GM21367 (cell line): Measurements from ENCODE around the gene ELP1.
"Not testable (repeated sequence)": the region's sequence is repeated elsewhere in the genome, so short reads cannot be mapped to it uniquely, and the experiment has no call there.

ENCODE experiments used
- ATAC-seq: cut with Tn5 transposase; IDR thresholded peaks from one replicate; pipeline ENCODE4 v1.9.1; 2021; ENCODE audit not compliant: unreplicated experiment

The ELP1 gene

GRCh38 chr9:108933718-108934322 lies at the start of gene ELP1:
Gene ELP1, minus strand, starts transcription at chr9:108934124. Its CDS starts 2,978 bp downstream, at chr9:108931146.
- peak; percentile 86 for ATAC-seq

DNA sequence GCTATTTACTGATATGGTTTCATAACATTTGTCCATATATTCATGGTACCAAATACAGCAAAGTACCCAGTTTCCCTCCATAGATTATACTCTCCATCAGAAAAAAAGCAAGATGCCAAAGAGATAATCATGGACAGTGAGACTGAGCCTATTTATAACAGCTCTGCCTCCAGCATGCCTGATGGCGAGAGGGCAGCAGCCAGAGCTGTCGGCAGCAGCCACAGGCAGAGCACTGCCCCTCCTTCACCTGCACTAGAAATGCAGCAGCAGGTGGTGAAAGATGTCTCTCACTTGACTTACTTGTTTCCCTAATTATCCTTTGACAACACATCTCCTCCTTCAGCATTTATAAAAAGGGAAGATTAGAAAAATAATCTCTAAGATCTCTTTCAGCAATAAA lies 47.0 kb upstream of the ELP1 start:
- ATAC-seq, result no peak

GRCh38 chr9:108978205-108978604 lies 44.3 kb upstream of the ELP1 start:
- no peak for ATAC-seq

DNA sequence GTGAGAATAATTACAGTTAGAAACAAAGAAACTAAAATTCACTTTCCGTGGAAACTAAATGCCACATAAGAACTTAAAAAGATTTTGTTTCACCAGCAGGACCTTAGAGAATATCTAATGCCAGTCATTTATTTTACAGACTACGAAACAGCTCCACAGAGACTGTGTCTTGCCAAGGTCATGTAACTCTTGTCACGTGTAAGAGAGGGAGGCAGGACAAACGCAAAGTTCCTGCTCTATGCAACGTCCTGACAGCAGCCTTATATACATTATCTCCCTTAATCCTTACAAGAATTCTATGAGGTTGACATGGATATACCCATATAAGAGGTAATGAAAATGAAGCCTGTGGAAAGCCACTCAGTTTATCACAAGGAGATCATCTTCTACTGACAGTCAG lies 40.0 kb upstream of the ELP1 start:
- ATAC-seq, result no peak

DNA sequence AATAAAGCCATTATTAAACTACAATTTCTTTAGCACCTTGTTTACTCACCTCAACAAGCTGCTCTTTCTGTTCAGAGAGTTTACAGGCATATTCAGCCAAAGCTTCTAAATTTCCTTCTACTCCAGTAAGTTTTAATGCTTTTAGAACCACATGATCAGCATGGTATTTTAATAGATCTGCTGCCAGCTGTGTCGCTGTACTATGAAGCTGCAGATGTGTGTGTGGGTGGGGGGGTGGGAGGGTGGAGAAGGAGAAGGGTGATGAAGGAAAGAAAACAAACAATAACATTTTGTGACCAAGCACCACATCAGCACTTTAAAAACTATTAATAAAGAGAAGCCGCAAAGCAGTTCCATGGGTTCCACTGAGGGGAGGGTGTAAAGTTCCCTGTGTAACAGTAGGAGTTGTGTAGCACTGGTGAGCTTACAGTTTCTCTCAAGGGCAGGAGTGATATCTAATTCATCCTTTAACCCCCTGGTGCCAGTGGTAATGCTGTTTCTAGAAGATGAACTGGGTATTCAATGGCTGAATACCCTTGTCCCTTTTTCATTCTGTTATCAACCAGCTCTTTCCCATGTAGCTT lies 38.8 kb upstream of the ELP1 start:
- ATAC-seq, result no peak

DNA sequence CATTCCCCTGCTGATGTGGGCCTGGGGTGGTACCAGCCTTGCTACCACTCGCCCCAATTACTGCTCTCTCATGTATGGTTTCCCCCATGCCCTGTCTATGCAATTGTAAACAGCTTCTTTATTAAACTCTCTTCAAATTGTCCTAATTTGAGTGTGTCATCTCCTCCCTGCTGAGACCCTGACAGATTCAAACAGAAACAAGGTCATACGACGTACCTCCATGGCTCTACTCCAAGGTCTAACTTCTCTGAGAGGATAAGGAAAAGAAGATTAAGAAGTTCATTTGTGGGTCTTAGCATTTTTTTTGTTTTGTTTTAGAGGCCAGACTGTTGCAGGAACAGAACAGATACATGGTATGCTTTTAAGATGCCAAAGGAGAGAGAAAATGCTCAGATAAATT lies 38.3 kb upstream of the ELP1 start:
- no peak for ATAC-seq

DNA sequence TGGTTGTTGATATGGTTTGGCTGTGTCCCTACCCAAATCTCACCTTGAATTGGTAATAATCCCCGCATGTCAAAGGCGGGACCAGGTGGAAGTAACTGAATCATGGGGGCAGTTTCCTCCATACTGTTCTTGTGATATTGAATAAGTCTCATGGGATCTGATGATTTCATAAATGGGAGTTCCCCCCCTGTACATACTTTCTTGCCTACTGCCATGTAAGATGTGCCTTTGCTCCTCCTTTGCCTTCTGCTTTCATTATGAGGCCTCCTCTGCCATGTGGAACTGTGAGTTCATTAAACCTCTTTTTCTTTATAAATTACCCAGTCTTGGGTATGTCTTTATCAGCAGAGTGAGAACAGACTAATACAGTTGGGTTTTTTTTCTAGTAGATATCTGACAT lies 37.5 kb upstream of the ELP1 start:
- ATAC-seq, result not testable (repeated sequence)

DNA sequence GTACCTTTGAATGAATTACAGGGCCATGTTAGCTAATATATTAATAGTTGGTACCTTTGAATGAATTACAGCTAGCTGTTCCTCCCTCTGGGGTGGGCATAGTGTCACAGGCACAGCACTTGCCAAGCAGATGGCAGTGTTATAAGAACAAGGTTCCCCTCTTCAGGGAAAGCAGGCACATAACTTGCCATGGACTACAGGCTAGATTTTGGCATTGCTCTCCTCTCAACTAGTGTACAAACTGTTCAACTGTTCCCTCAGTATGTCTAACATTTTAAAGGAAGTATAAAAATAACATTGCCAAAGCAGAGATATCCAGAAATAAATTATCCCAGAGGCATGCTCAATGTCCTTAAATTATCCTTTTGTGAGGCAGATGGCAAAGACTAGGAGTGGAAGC lies 34.0 kb upstream of the ELP1 start:
- no peak for ATAC-seq

DNA sequence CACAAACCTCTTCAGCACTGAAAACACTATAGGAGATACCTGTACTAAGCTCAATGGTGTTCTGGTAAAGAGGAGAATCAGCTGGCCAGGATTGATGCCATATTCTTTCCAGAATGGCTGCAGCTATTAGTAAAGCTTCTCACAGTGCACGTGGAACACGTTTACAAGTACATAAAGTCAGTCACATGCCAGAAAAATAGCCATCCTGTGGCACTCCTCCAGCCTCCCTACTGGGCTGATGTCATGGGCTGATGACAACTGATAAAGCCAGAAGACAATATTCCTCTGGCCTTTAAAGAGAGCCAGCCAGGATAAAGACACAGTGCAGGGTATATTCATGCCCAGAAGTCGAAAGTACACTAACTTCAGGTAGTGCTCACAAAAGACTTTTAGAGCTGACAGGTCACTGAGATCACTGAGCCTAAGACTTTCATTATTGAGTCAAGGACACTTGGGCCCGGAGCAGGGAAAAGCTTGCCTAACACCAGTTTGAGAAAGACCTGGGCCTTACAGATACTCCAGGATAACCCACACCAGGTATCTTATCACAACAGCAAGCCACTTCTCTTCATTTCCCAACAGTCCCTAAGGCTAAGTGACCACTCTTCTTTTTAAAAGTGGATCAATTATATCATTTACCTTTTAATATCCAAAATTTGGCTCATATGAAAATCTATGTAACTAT lies 29.7 kb upstream of the ELP1 start:
- no peak for ATAC-seq

- ATAC-seq, result no peak
Observed at GRCh38 chr9:108961151-108961550, 27.2 kb upstream of the ELP1 start.

DNA sequence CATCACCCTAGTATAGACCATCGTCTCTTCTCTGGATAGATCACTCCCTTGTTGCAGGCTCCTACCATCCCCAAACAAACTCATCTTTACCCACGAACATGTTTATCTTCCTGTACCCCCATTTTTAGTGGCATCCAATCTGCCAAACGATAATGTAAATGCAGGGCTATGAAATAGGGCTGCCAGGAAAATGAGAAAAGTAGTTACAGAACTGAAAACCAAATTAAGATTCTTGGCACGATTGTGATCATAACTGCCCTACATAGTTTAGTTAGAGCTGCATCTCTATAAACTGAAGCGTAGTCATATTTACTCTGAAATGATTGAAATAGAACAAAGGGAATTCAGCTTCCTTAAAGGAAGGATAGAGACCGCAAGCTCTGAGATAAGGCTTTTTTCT lies 26.4 kb upstream of the ELP1 start:
- no peak for ATAC-seq

- no peak for ATAC-seq
Observed at GRCh38 chr9:108956631-108957026, 22.7 kb upstream of the ELP1 start.

DNA sequence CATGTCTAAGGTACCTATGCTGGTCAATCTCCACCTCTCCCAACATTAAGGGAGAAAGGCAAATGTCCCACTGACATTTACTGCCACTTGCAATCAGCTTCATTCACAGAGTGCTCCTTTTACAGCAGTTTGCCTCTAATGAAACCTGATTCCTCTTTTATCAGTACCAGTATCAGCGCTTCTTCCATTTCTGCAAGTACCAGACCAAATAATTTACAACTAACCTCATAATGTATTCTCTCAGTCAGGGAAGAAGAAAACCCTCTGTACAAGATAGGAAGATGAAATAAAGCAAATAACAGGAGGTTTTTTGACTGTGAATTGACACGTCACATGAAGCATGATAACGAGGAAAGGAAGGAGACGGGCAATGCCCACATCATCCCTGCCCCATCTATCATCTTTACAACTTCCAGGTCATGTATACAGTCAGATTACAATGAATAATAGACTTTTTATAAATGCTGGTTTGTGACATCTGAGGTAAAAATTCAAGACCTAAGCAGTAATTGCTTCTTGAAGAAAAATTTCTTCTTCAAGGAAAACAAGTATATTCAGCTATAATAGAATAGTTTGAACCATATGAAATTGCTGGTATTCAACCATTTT lies 22.2 kb upstream of the ELP1 start:
- no peak for ATAC-seq

GRCh38 chr9:108953983-108954574 lies 20.2 kb upstream of the ELP1 start:
- no peak for ATAC-seq

DNA sequence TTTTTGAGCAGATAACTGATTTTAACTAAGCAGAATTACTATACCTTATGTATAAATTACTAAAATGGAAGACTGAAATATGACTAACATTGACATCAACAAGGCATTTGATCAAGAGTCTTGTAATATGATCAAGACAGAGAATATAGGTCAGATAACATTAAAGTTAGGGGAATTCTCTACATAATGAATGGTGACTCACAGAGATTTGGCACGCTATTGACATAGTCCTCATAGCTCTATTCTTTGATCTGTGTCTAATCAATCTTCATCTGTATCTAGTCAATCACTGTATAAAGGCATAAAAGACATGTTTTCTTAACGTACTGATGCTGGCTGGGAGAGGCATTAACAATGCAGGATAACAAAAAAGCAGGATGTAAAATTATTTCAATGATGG lies 17.7 kb upstream of the ELP1 start:
- ATAC-seq, result no peak

- ATAC-seq, result no peak
Observed at GRCh38 chr9:108950168-108950567, 16.2 kb upstream of the ELP1 start.

DNA sequence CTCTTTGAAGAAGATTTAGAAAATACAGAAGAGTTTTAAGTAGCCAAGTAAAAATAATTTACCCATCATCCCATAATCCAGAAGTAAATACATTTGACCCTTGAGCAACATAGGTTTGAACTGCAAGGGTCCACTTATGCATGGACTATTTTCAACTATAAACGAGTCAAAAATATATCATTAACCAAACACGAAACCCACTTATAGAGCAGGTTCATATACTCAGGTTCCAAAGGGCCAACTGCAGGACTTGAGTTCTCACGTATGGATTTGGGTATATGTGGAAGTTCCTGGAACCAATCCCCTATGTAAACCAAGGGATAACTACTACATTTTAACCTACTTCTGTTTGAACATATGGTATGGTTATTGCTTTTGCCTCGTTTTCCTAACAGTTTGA lies 6.1 kb upstream of the ELP1 start:
- ATAC-seq, result no peak

- ATAC-seq, result no peak
Observed at GRCh38 chr9:108937561-108938305, 3.8 kb upstream of the ELP1 start.

DNA sequence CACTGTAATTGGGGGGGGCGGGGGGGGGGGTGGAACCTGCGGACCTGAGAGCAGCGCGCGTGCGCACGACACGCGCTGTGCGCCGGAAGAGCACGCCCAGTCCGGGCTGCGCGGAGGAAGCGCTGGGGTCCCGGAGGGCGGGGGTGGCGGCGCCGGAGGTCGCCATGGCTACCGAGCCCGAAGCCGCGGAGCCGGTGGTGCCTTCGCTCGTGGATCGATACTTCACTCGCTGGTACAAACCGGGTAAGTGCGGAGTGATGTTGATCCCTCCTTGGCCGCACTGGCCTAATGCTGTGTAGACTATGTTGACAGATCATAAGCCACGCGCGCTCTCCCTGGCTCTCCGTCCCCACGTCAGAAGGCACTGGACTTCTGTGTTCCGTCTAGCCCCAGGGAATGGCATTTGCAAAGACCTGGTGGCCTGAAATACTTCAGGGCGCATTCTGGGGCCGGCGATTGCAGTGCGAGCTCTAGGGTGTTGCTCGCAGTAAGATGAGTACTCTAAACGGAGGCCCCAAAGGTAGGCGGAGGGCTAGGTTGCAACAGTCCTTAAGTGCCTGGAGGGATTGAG lies 484 bp upstream of the ELP1 start, which contains the start of gene ABITRAM:
ABITRAM (plus strand) TSS at position 78 of the 571 bp plus-strand sequence; CDS start at position 165, 87 bp downstream.
- peak; percentile 82 for ATAC-seq

GRCh38 chr9:108933231-108933717 lies 650 bp downstream of the ELP1 start:
- peak; percentile 18 for ATAC-seq
